GM21360 (cell line): ENCODE measurements around the gene CCRL2.
"Not testable (repeated sequence)": the region's sequence is repeated elsewhere in the genome, so short reads cannot be mapped to it uniquely, and the experiment has no call there.

Experiments used
- ATAC-seq: cut with Tn5 transposase; IDR thresholded peaks from one replicate; pipeline ENCODE4 v1.9.1; 2021; ENCODE audit warnings: mild to moderate bottlenecking, moderate library complexity; ENCODE audit not compliant: unreplicated experiment

The CCRL2 gene

GRCh38 chr3:46427404-46427803 lies 20.3 kb downstream of the CCRL2 start:
- ATAC-seq = not testable (repeated sequence)

GRCh38 chr3:46427916-46428833 lies 21.1 kb downstream of the CCRL2 start:
- ATAC-seq = no peak

GRCh38 chr3:46429250-46429649 lies 22.2 kb downstream of the CCRL2 start:
- no peak for ATAC-seq

- no peak for ATAC-seq
Observed at GRCh38 chr3:46429671-46430070, 22.6 kb downstream of the CCRL2 start.

GRCh38 chr3:46430879-46431278 lies 23.8 kb downstream of the CCRL2 start:
- not testable (repeated sequence) for ATAC-seq

- ATAC-seq = not testable (repeated sequence)
Observed at GRCh38 chr3:46431905-46432304, 24.8 kb downstream of the CCRL2 start.

GRCh38 chr3:46433118-46433517 lies 26.1 kb downstream of the CCRL2 start:
- not testable (repeated sequence) for ATAC-seq

GRCh38 chr3:46433841-46434240 lies 26.8 kb downstream of the CCRL2 start:
- no peak for ATAC-seq

- no peak for ATAC-seq
Observed at GRCh38 chr3:46435081-46435726, 28.1 kb downstream of the CCRL2 start.

GRCh38 chr3:46438831-46439230 lies 31.8 kb downstream of the CCRL2 start:
- no peak for ATAC-seq

GRCh38 chr3:46440531-46441294 lies 33.7 kb downstream of the CCRL2 start:
- ATAC-seq = peak; percentile 72

- ATAC-seq = no peak
Observed at GRCh38 chr3:46442576-46443530, 35.8 kb downstream of the CCRL2 start.

GRCh38 chr3:46447228-46447985 lies 40.3 kb downstream of the CCRL2 start:
- no peak for ATAC-seq

- ATAC-seq = no peak
Observed at GRCh38 chr3:46448721-46449120, 41.7 kb downstream of the CCRL2 start.

GRCh38 chr3:46449755-46450552 lies 42.9 kb downstream of the CCRL2 start:
- ATAC-seq = no peak

- no peak for ATAC-seq
Observed at GRCh38 chr3:46453526-46454208, 46.6 kb downstream of the CCRL2 start.

- no peak for ATAC-seq
Observed at GRCh38 chr3:46454209-46454595, 47.1 kb downstream of the CCRL2 start.

- no peak for ATAC-seq
Observed at GRCh38 chr3:46454606-46455005, 47.5 kb downstream of the CCRL2 start.
